Measurements from ENCODE around the gene CHMP5. TPM values are rescaled to one million over a fixed set of nuclear protein-coding genes. Genes with fewer than 3 reads are reported as not detected.
A peak's percentile ranks its signal among the peaks of the same experiment; 100 is the strongest.

Gene CHMP5
- total and polyA plus RNA-seq, 8 donors = 9.8 to 164 (median 64.3) TPM

- TF ChIP-seq CTCF (IDR thresholded peaks at IDR 0.05) (no peak), POLR2AphosphoS5 (IDR thresholded peaks at IDR 0.05) (no peak), POLR2A (IDR thresholded peaks at IDR 0.05) (no peak), EP300 (IDR thresholded peaks at IDR 0.05) (no peak)
- intact Hi-C loops (cut with DNase I; ENCODE audit: low total_unique reads) = no loop called here
- no peak overlapping the region for H3K4me3 ChIP-seq
- H3K27ac ChIP-seq = peak overlapping the region in 2 of 5 donors; percentile 85 to 90
- H3K36me3 ChIP-seq = peaks cover 13 to 95% (median 74%) of the 10 kb centered on the region in 4 donors
- H3K27me3 ChIP-seq = no peaks in the 10 kb centered on the region
- H3K9me3 ChIP-seq = no peaks in the 10 kb centered on the region
- peaks cover 6 to 36% (median 21%) of the 10 kb centered on the region in 4 donors for H3K4me1 ChIP-seq
- no peak for DNase-seq
- 67 to 82% (median 79%) methylated on average over 3 of the region's 3 CpGs for WGBS, 5 donors
Observed at GRCh38 chr9:33331377-33331891, 66.6 kb downstream of the CHMP5 start.

Other genes with a start within 250 kb of the CHMP5 start
- 10 to 100 TPM; 16.8 to 81.1 (median 29.2) TPM for gene DNAJA1, start 239.8 kb upstream of the CHMP5 start, total RNA-seq
- 10 to 100 TPM; 43.5 to 87.4 (median 75.3) TPM for gene DNAJA1, start 239.8 kb upstream of the CHMP5 start, polyA plus RNA-seq
- gene SMU1, start 188.4 kb upstream of the CHMP5 start, total RNA-seq = 10 to 100 TPM in 2 of 5 donors, 1 to 10 TPM in 3; 1.7 to 36.2 (median 10.0) TPM
- 1 to 10 TPM; 7.4 to 8.1 (median 8.0) TPM for gene SMU1, start 188.4 kb upstream of the CHMP5 start, polyA plus RNA-seq
- 100 to 1,000 TPM in 1 of 5 donors, 10 to 100 TPM in 3, 1 to 10 TPM in 1; 6.4 to 125 (median 25.0) TPM for gene B4GALT1, start 97.7 kb upstream of the CHMP5 start, total RNA-seq
- 10 to 100 TPM; 23.4 to 31.4 (median 24.8) TPM for gene B4GALT1, start 97.7 kb upstream of the CHMP5 start, polyA plus RNA-seq
- 10 to 100 TPM in 1 of 5 donors, not detected in 4; 29.5 TPM for gene SPINK4, start 24.9 kb upstream of the CHMP5 start, total RNA-seq
- 10 to 100 TPM in 1 of 3 donors, 1 to 10 TPM in 1, not detected in 1; 2.1 to 19.1 TPM for gene SPINK4, start 24.9 kb upstream of the CHMP5 start, polyA plus RNA-seq
- gene BAG1, start 341 bp upstream of the CHMP5 start, total RNA-seq = 100 to 1,000 TPM in 3 of 5 donors, 10 to 100 TPM in 1, 1 to 10 TPM in 1; 2.3 to 461 (median 138) TPM
- 100 to 1,000 TPM; 112 to 229 (median 125) TPM for gene BAG1, start 341 bp upstream of the CHMP5 start, polyA plus RNA-seq
- 10 to 100 TPM; 20.3 to 46.9 (median 36.4) TPM for gene NFX1, start 25.5 kb downstream of the CHMP5 start, total RNA-seq
- gene NFX1, start 25.5 kb downstream of the CHMP5 start, polyA plus RNA-seq = 10 to 100 TPM; 11.3 to 19.9 (median 13.3) TPM
- 10 to 100 TPM in 1 of 5 donors, 1 to 10 TPM in 2, not detected in 2; 2.8 to 17.4 (median 3.9) TPM for gene AQP7, start 137.5 kb downstream of the CHMP5 start, total RNA-seq
- 1 to 10 TPM; 1.1 to 5.3 (median 1.5) TPM for gene AQP7, start 137.5 kb downstream of the CHMP5 start, polyA plus RNA-seq
- 10 to 100 TPM in 3 of 5 donors, 1 to 10 TPM in 2; 1.7 to 60.0 (median 11.4) TPM for gene AQP3, start 182.5 kb downstream of the CHMP5 start, total RNA-seq
- gene AQP3, start 182.5 kb downstream of the CHMP5 start, polyA plus RNA-seq = 100 to 1,000 TPM in 1 of 3 donors, 10 to 100 TPM in 2; 10.8 to 319 (median 36.5) TPM
- 10 to 100 TPM; 12.5 to 43.6 (median 21.4) TPM for gene NOL6, start 208.9 kb downstream of the CHMP5 start, total RNA-seq
- 10 to 100 TPM; 10.7 to 22.0 (median 12.5) TPM for gene NOL6, start 208.9 kb downstream of the CHMP5 start, polyA plus RNA-seq